ENCODE data around the gene ZC3HAV1L.

ZC3HAV1L gene

DNA sequence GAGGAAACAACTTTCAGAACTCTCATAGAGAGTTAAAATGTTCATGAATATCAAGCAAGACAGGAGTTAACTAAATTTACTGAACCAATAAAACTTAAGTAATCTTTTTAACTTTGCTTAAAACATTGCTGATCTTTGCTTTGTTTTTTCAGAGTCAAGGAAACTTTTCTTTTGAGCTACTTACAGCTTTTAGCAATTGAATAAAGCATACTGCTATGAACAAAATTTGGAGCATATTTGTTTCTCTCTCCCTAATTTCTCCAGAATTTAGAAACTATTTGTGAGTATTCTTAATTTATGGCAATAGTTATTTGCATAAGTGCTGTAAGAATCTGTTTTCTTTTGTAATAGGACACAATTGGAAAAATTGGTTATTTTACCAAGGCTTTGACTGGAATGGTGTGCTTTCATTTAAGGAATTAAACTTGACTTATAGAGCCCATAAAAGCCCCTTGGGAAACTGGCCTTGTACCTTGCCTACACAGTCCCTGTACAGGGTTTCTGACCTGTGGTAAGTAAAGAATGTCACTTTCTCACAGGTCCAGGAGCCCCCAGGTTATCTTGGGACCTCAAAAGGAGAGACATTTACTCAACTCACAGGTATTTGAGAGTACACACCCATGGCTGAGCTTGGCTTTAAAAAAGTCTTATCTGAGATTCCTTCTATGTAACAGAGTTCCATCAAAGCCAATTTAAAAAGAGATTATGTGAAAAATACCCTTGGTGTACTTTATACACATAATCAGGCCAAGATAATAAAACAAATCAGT is 31.3 kb downstream of the ZC3HAV1L start:
- Histone ChIP-seq H3F3A (ENCODE audit: insufficient read depth, low read length) (no peaks in the 10 kb centered on the region), H3K9me2 (ENCODE audit: low read depth, low read length) (no peaks in the 10 kb centered on the region), H3K4me1 (ENCODE audit: insufficient read depth, low read length, severe bottlenecking) (no peaks in the 10 kb centered on the region), H3K36me3 (ENCODE audit: insufficient read depth, low read length) (no peaks in the 10 kb centered on the region), H3K27ac (ENCODE audit: low read depth, low read length, poor library complexity, severe bottlenecking) (no peak overlapping the region), H3K9ac (ENCODE audit: low read length) (no peak overlapping the region), H3K4me3 (ENCODE audit: low read depth, low read length, poor library complexity, severe bottlenecking) (no peak overlapping the region), H3K9me3 (ENCODE audit: low read length) (peaks cover 17% of the 10 kb centered on the region), H3K4me2 (ENCODE audit: low read length) (no peak overlapping the region), H4K20me1 (ENCODE audit: insufficient read depth, low read length) (no peaks in the 10 kb centered on the region), H2AFZ (ENCODE audit: low read length) (no peak overlapping the region), H3K79me2 (ENCODE audit: insufficient read depth, low read length) (no peaks in the 10 kb centered on the region), H3K27me3 (ENCODE audit: insufficient read depth, low read length) (peaks cover 6% of the 10 kb centered on the region; the same call in 1 of the 2 replicates)
- TF ChIP-seq, protein P1, sequence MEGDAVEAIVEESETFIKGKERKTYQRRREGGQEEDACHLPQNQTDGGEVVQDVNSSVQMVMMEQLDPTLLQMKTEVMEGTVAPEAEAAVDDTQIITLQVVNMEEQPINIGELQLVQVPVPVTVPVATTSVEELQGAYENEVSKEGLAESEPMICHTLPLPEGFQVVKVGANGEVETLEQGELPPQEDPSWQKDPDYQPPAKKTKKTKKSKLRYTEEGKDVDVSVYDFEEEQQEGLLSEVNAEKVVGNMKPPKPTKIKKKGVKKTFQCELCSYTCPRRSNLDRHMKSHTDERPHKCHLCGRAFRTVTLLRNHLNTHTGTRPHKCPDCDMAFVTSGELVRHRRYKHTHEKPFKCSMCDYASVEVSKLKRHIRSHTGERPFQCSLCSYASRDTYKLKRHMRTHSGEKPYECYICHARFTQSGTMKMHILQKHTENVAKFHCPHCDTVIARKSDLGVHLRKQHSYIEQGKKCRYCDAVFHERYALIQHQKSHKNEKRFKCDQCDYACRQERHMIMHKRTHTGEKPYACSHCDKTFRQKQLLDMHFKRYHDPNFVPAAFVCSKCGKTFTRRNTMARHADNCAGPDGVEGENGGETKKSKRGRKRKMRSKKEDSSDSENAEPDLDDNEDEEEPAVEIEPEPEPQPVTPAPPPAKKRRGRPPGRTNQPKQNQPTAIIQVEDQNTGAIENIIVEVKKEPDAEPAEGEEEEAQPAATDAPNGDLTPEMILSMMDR (IDR thresholded peaks at IDR 0.05; ENCODE audit: low read length) = no peak
- TF ChIP-seq EZH2 (IDR thresholded peaks at IDR 0.05; ENCODE audit: borderline replicate concordance, low read length) = no peak

DNA sequence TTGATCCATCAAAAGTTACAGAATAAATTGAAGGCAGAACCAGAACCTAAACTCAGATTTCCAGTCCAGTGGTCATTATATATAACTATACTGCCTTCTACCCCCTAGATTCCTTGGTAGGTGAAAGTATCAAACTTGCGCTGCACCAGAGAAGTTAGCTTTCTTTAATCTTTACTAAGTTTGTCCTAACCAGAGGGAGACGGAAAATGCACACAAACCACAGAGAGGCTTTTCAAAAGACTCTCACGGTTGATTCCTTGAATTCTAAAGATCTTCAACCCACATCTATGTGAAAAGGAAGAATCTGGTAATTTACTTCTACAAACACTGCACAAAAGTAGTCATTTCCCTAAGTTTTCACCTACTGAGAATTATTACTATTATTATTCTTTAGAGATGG is 36.4 kb downstream of the ZC3HAV1L start:
- no peak overlapping the region for H3K4me2 ChIP-seq (ENCODE audit: low read length)
- H3K9ac ChIP-seq (ENCODE audit: low read length) = no peak overlapping the region
- H3K36me3 ChIP-seq (ENCODE audit: insufficient read depth, low read length) = no peaks in the 10 kb centered on the region
- H3K27ac ChIP-seq (ENCODE audit: low read depth, low read length, poor library complexity, severe bottlenecking) = no peak overlapping the region
- H3K9me2 ChIP-seq (ENCODE audit: low read depth, low read length) = no peaks in the 10 kb centered on the region
- H3K9me3 ChIP-seq (ENCODE audit: low read length) = peaks cover 9% of the 10 kb centered on the region
- H3K27me3 ChIP-seq (ENCODE audit: insufficient read depth, low read length) = peaks cover 5% of the 10 kb centered on the region; the same call in 1 of the 2 replicates
- no peak overlapping the region for H3K4me3 ChIP-seq (ENCODE audit: low read depth, low read length, poor library complexity, severe bottlenecking)
- no peaks in the 10 kb centered on the region for H3K79me2 ChIP-seq (ENCODE audit: insufficient read depth, low read length)
- no peak overlapping the region for H2AFZ ChIP-seq (ENCODE audit: low read length)
- H4K20me1 ChIP-seq (ENCODE audit: insufficient read depth, low read length) = no peaks in the 10 kb centered on the region
- no peaks in the 10 kb centered on the region for H3K4me1 ChIP-seq (ENCODE audit: insufficient read depth, low read length, severe bottlenecking)
- H3F3A ChIP-seq (ENCODE audit: insufficient read depth, low read length) = no peaks in the 10 kb centered on the region
- TF ChIP-seq, protein P1 (IDR thresholded peaks at IDR 0.05; ENCODE audit: low read length) = no peak
- no peak for TF ChIP-seq EZH2 (IDR thresholded peaks at IDR 0.05; ENCODE audit: borderline replicate concordance, low read length)

DNA sequence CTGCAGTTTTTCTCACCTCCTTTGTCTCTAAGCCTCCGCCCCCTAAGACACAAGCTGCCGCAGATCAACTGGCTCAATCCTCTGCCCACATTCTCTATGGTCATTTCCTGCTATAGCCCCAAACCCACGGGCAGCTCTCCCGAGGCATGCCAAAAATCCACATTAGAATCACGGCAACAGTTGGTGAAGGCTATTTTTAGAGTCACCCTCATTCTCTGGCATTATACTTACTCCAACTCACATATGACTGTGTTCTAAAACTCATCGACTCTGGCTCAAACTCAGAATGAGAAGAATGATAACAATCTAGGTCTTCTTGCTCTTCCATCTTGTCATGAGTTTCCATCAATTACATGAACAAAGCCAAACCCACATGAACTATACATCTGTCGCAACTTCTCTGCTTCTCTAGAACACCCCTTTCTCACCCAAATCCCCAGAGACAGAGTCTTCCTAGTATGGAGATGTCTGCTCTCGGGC is 43.8 kb downstream of the ZC3HAV1L start:
- Histone ChIP-seq H3K4me2 (ENCODE audit: low read length) (no peak overlapping the region), H3K9ac (ENCODE audit: low read length) (no peak overlapping the region), H3K9me2 (ENCODE audit: low read depth, low read length) (no peaks in the 10 kb centered on the region; the same call in 1 of the 2 replicates), H2AFZ (ENCODE audit: low read length) (no peak overlapping the region), H3K27me3 (ENCODE audit: insufficient read depth, low read length) (no peaks in the 10 kb centered on the region), H3F3A (ENCODE audit: insufficient read depth, low read length) (no peaks in the 10 kb centered on the region), H3K9me3 (ENCODE audit: low read length) (peaks cover 5% of the 10 kb centered on the region), H3K27ac (ENCODE audit: low read depth, low read length, poor library complexity, severe bottlenecking) (no peak overlapping the region), H4K20me1 (ENCODE audit: insufficient read depth, low read length) (no peaks in the 10 kb centered on the region), H3K79me2 (ENCODE audit: insufficient read depth, low read length) (no peaks in the 10 kb centered on the region), H3K4me3 (ENCODE audit: low read depth, low read length, poor library complexity, severe bottlenecking) (no peak overlapping the region), H3K4me1 (ENCODE audit: insufficient read depth, low read length, severe bottlenecking) (no peaks in the 10 kb centered on the region), H3K36me3 (ENCODE audit: insufficient read depth, low read length) (no peaks in the 10 kb centered on the region)
- TF ChIP-seq EZH2 (IDR thresholded peaks at IDR 0.05; ENCODE audit: borderline replicate concordance, low read length) = no peak
- TF ChIP-seq, protein P1 (IDR thresholded peaks at IDR 0.05; ENCODE audit: low read length) = no peak

All from OCI-LY1 (cell line).